ENCODE results near the gene EN2. TPM values are rescaled to one million over a fixed set of nuclear protein-coding genes. Genes with fewer than 3 reads are reported as not detected.

EN2 gene
- total RNA-seq, 1 donor from 2014 or later = not detected

- ATAC-seq = no peak
- DNase-seq (ENCODE audit: low spot score) = no peak
These were observed 39.4 kb downstream of the EN2 start for GRCh38 chr7:155497149-155497901.

GRCh38 chr7:155505422-155505793 lies 47.5 kb downstream of the EN2 start:
- DNase-seq (ENCODE audit: low spot score) = no peak
- no peak for ATAC-seq

DNA sequence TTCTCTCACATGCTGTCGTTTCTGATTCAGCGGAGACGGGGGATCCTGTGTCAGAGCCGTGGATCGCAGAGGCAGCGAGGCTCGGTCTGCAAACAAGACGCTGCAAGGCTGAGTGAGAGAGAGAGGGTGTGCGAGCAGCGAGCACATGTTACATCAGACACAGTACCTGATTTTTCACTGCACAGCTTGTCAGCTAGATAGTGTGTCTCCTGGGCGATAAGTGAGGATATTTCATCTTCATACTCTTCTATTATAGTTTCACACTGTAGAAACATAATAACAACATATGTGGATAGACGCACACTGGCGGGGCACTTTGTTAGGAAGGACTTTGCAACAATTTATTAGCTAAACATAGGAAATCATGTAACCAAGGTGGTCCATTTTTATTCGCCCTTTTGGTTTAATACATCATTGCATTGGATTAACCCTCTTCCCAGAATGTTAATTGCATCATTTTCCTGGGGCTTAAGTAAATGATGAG lies 49.0 kb downstream of the EN2 start:
- DNase-seq (ENCODE audit: low spot score) (no peak), ATAC-seq (peak; percentile 30)

- DNase-seq (ENCODE audit: low spot score) (no peak), ATAC-seq (no peak)
These were observed 49.6 kb downstream of the EN2 start for GRCh38 chr7:155507576-155507975.

GRCh38 chr7:155508376-155509358 lies 50.7 kb downstream of the EN2 start:
- no peak for ATAC-seq
- no peak for DNase-seq (ENCODE audit: low spot score)

- ATAC-seq (no peak), DNase-seq (ENCODE audit: low spot score) (no peak)
These were observed 51.4 kb downstream of the EN2 start for GRCh38 chr7:155509359-155509724.

- ATAC-seq (no peak), DNase-seq (ENCODE audit: low spot score) (no peak)
These were observed 52.0 kb downstream of the EN2 start for GRCh38 chr7:155509725-155510551.

DNA sequence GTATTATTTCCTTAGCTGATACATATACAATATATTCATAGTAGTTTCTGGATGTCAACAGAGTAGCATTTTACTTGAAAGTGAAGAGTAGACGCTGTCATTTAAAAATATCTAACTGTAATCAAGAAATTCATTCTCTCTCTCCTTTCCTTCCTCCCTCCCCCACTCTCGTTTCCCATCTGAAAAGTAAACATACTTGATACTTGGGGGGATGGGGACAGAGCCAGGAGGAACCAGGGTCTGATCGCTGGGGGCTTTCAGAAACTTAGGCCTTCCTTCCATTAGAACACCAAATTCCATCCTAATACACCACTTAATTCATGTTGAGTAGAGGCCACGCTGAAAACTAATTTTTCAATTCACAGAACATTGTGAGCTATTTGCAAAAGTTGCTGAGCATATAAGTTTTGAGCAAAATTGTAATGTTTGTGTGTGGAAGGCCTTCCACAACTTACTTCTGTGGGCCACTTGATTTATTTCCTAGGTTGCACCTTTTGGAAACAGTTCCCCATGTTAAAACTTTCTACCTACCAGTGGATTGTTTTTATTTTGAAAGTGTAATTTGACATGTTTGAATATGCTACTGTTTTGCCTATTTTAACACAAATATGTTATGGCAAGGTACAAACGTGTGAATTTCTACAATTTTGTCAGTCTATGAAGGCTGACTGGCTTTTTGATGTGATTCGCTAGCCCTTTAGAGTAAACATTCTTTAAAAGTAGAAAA lies 53.2 kb downstream of the EN2 start:
- ATAC-seq (no peak), DNase-seq (ENCODE audit: low spot score) (no peak)

DNA sequence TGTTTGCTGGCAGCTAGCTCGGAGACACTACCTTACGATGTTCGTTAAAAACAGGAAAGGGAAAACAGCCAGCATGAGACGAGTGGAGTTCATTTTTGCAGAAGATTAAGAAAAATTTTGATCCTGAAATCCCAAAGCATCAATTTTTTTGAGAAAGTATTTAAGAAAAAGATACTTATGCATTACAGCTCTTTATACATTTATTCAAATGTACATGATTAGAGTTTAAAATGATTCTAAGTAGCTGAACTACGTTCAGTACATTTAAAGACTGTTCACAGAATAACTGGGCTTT lies 53.7 kb downstream of the EN2 start:
- DNase-seq (ENCODE audit: low spot score) = no peak
- no peak for ATAC-seq

- DNase-seq (ENCODE audit: low spot score) (no peak), ATAC-seq (no peak)
These were observed 54.4 kb downstream of the EN2 start for GRCh38 chr7:155512246-155512887.

- ATAC-seq (no peak), DNase-seq (ENCODE audit: low spot score) (no peak)
These were observed 55.8 kb downstream of the EN2 start for GRCh38 chr7:155513543-155514285.

GRCh38 chr7:155514296-155514695 lies 56.4 kb downstream of the EN2 start:
- DNase-seq (ENCODE audit: low spot score) (no peak), ATAC-seq (no peak)

Other genes with a start within 250 kb of the EN2 start
- 208 TPM for gene INSIG1, start 160.3 kb upstream of the EN2 start, total RNA-seq
- not detected for gene CNPY1, start 88.4 kb downstream of the EN2 start, total RNA-seq
- 40.6 TPM for gene RBM33, start 186.5 kb downstream of the EN2 start, total RNA-seq